ENCODE results near the gene RNF141. TPM values are rescaled to one million over a fixed set of nuclear protein-coding genes. Genes with fewer than 3 reads are reported as not detected.

RNF141 gene
- total and polyA plus RNA-seq, 9 donors: 8.1 to 30.0 (median 16.6) TPM

DNA sequence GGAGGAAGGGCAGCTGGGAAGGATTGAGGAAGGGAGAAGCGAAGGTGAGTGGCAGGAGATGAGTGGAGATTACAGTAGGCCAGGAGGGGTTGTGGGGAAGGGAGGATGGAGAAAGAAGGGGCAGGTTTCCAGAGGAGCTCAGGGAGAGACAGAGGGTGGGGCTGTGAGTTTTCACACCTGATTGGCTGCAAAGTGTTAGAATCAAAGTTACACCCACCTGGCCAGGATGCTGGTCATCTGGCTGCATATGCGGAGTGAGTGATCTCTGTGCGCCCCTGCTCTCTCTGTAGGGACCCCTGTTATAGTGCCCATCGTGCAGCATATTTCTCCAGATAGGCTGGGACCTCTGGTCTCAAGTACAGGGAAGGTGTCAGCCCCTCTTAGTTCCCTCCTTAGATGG, 67.6 kb downstream of the RNF141 start:
- Histone ChIP-seq H3K36me3 (no peaks in the 10 kb centered on the region), H3K9me3 (no peaks in the 10 kb centered on the region), H3K4me1 (ENCODE audit: insufficient read depth) (no peaks in the 10 kb centered on the region), H3K27me3 (no peaks in the 10 kb centered on the region), H3K27ac (no peak overlapping the region), H3K4me3 (no peak overlapping the region)
- WGBS, 3 donors: 86 to 90% (median 87%) methylated on average over 4 of the region's 4 CpGs
- no peak for DNase-seq
- TF ChIP-seq, protein P1, sequence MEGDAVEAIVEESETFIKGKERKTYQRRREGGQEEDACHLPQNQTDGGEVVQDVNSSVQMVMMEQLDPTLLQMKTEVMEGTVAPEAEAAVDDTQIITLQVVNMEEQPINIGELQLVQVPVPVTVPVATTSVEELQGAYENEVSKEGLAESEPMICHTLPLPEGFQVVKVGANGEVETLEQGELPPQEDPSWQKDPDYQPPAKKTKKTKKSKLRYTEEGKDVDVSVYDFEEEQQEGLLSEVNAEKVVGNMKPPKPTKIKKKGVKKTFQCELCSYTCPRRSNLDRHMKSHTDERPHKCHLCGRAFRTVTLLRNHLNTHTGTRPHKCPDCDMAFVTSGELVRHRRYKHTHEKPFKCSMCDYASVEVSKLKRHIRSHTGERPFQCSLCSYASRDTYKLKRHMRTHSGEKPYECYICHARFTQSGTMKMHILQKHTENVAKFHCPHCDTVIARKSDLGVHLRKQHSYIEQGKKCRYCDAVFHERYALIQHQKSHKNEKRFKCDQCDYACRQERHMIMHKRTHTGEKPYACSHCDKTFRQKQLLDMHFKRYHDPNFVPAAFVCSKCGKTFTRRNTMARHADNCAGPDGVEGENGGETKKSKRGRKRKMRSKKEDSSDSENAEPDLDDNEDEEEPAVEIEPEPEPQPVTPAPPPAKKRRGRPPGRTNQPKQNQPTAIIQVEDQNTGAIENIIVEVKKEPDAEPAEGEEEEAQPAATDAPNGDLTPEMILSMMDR (IDR thresholded peaks at IDR 0.05): no peak
- TF ChIP-seq POLR2A (IDR thresholded peaks at IDR 0.05) (no peak), EP300 (IDR thresholded peaks at IDR 0.05) (no peak)
- intact Hi-C loops (cut with DNase I): no loop called here

DNA sequence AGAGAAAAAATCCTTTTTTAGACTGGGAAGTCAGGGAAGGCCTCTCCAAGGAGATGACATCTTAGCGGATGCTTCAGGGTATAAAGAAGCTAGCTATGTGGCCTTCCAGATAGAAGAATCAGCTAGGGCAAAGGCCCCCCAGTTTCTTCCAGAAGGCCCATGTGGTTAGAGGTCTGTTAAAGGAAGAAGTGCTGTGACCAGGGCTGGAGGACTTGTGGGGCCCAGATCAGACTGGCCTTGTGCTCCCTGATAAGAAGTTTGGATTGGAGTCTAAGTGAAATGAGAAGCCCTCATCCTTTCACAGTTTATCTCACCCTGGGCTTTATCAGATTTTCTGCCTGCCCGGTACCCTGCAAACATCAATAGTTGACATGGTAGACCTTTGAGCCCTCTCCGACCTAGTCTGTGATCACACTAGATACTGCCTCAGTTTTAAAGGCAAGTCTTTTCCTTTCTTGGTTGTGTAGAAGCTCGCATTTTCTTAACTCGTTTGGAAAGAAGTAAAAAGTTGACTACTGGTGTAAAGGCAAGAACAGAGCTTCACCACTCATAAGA, 78.2 kb downstream of the RNF141 start:
- WGBS, 3 donors: 96 to 99% (median 96%) methylated on average over 5 of the region's 5 CpGs
- no peak for DNase-seq
- Histone ChIP-seq H3K27me3 (no peaks in the 10 kb centered on the region), H3K27ac (no peak overlapping the region), H3K4me1 (ENCODE audit: insufficient read depth) (no peaks in the 10 kb centered on the region), H3K36me3 (no peaks in the 10 kb centered on the region), H3K9me3 (no peaks in the 10 kb centered on the region), H3K4me3 (no peak overlapping the region)
- TF ChIP-seq EP300 (IDR thresholded peaks at IDR 0.05): no peak
- no peak for TF ChIP-seq POLR2A (IDR thresholded peaks at IDR 0.05)
- TF ChIP-seq, protein P1 (IDR thresholded peaks at IDR 0.05): no peak
- intact Hi-C loops (cut with DNase I): no loop called here

MicroRNAs encoded within 50 kb of the gene (microRNA counts, 767-probe panel; counts per million panel counts)
- microRNA hsa-miR-4485: 530 counts per million, percentile 78 among the panel's probes with 10 or more counts

Other genes with a start within 250 kb of the RNF141 start
- gene SBF2, start 247.0 kb downstream of the RNF141 start, total RNA-seq: 10 to 100 TPM; 46.7 to 77.5 (median 52.6) TPM
- 10 to 100 TPM; 27.4 to 32.0 TPM for gene SBF2, start 247.0 kb downstream of the RNF141 start, polyA plus RNA-seq
- 10 to 100 TPM in 5 of 7 donors, 1 to 10 TPM in 2; 8.2 to 83.8 (median 17.5) TPM for gene ADM, start 236.1 kb downstream of the RNF141 start, total RNA-seq
- 10 to 100 TPM; 33.2 to 47.2 TPM for gene ADM, start 236.1 kb downstream of the RNF141 start, polyA plus RNA-seq
- gene AMPD3, start 85.9 kb downstream of the RNF141 start, total RNA-seq: 1 to 10 TPM; 2.7 to 9.3 (median 7.9) TPM
- gene AMPD3, start 85.9 kb downstream of the RNF141 start, polyA plus RNA-seq: 1 to 10 TPM; 2.0 to 6.8 TPM
- gene LYVE1, start 27.5 kb upstream of the RNF141 start, total RNA-seq: 10 to 100 TPM; 19.0 to 49.9 (median 34.5) TPM
- gene LYVE1, start 27.5 kb upstream of the RNF141 start, polyA plus RNA-seq: 100 to 1,000 TPM in 1 of 2 donors, 10 to 100 TPM in 1; 22.9 to 159 TPM
- 10 to 100 TPM in 6 of 7 donors, 1 to 10 TPM in 1; 5.8 to 89.5 (median 29.8) TPM for gene IRAG1, start 152.6 kb upstream of the RNF141 start, total RNA-seq
- 10 to 100 TPM; 16.3 to 70.6 TPM for gene IRAG1, start 152.6 kb upstream of the RNF141 start, polyA plus RNA-seq
- 10 to 100 TPM; 18.5 to 40.6 (median 32.5) TPM for gene CTR9, start 210.1 kb upstream of the RNF141 start, total RNA-seq
- 10 to 100 TPM; 18.0 to 31.2 TPM for gene CTR9, start 210.1 kb upstream of the RNF141 start, polyA plus RNA-seq

Measured in ovary (tissue), 9 donors.